ENCODE measurements around the gene CRISP2. TPM values are rescaled to one million over a fixed set of nuclear protein-coding genes. Genes with fewer than 3 reads are reported as not detected.

Gene CRISP2
- total and polyA plus RNA-seq, 9 of the 15 experiments (the other 6 are each of a cell fraction or from before 2014, with no cell fraction given) = not detected

DNA sequence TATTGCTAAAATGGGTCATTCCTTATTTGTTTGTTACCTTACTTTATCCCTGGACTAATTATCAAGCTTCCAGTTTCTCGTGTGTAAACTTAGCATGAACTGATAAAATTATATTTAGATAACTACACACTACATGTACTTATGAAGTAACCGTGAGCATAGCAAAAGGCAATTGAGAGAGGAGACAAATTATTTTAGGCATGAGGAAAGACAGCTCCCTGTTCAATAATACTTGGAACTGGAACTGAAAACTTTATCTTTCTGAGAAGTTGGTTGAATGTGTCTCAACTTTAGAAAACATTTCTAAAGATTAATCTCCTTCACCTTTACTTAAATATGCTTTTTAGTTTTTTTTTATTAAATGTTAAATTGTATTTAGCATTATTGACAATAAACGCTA, 19.4 kb upstream of the CRISP2 start (continued):
- TF ChIP-seq ZNF778 (CRISPR knock-in tag; IDR thresholded peaks at IDR 0.05) (no peak), MECOM (CRISPR knock-in tag; IDR thresholded peaks at IDR 0.05) (no peak), POLR2H (tag; IDR thresholded peaks at IDR 0.05; ENCODE audit: low read depth) (0 out of 2 replicates have a peak, but pooled peaks have one; percentile 38), NCOR1 (IDR thresholded peaks at IDR 0.05) (peak; percentile 5; the same call in 1 of the 2 replicates), SIN3B (IDR thresholded peaks at IDR 0.05; ENCODE audit: low read depth) (no peak), SETDB1 (IDR thresholded peaks at IDR 0.05; ENCODE audit: low read length) (no peak), XRCC3 (IDR thresholded peaks at IDR 0.05) (no peak), ESRRB (CRISPR knock-in tag; IDR thresholded peaks at IDR 0.05; ENCODE audit: borderline replicate concordance) (no peak), HDAC3 (IDR thresholded peaks at IDR 0.05; ENCODE audit: borderline replicate concordance, partially characterized antibody) (no peak), KDM2B (CRISPR knock-in tag; IDR thresholded peaks at IDR 0.05) (no peak)
- TF ChIP-seq, protein P1, sequence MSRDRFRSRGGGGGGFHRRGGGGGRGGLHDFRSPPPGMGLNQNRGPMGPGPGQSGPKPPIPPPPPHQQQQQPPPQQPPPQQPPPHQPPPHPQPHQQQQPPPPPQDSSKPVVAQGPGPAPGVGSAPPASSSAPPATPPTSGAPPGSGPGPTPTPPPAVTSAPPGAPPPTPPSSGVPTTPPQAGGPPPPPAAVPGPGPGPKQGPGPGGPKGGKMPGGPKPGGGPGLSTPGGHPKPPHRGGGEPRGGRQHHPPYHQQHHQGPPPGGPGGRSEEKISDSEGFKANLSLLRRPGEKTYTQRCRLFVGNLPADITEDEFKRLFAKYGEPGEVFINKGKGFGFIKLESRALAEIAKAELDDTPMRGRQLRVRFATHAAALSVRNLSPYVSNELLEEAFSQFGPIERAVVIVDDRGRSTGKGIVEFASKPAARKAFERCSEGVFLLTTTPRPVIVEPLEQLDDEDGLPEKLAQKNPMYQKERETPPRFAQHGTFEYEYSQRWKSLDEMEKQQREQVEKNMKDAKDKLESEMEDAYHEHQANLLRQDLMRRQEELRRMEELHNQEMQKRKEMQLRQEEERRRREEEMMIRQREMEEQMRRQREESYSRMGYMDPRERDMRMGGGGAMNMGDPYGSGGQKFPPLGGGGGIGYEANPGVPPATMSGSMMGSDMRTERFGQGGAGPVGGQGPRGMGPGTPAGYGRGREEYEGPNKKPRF (IDR thresholded peaks at IDR 0.05; ENCODE audit: low read depth, low read length) = no peak
- TF ChIP-seq, protein P2, sequence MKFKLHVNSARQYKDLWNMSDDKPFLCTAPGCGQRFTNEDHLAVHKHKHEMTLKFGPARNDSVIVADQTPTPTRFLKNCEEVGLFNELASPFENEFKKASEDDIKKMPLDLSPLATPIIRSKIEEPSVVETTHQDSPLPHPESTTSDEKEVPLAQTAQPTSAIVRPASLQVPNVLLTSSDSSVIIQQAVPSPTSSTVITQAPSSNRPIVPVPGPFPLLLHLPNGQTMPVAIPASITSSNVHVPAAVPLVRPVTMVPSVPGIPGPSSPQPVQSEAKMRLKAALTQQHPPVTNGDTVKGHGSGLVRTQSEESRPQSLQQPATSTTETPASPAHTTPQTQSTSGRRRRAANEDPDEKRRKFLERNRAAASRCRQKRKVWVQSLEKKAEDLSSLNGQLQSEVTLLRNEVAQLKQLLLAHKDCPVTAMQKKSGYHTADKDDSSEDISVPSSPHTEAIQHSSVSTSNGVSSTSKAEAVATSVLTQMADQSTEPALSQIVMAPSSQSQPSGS (CRISPR knock-in tag; IDR thresholded peaks at IDR 0.05) = no peak
